ENCODE results near the gene VARS2. TPM values are rescaled to one million over a fixed set of nuclear protein-coding genes. Genes with fewer than 3 reads are reported as not detected.

The VARS2 gene
- polyA plus RNA-seq, 1 of the 3 experiments (the other 2 are of a cell fraction): 31.2 TPM

DNA sequence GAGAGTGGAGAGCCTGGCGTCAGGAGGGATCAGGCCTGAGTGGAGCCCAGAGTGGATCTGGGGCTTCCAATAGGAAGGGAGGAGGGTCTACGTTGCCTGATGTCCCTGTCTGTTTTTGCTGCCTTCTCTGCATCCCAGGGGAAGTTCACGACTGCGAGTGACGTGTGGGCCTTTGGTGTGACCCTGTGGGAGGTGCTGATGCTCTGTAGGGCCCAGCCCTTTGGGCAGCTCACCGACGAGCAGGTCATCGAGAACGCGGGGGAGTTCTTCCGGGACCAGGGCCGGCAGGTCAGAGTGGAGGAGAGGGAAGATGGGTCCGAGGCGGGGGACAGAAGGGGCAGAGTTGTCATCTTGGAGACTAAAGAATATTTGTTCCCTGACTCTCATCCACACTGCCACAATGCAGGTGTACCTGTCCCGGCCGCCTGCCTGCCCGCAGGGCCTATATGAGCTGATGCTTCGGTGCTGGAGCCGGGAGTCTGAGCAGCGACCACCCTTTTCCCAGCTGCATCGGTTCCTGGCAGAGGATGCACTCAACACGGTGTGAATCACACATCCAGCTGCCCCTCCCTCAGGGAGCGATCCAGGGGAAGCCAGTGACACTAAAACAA lies 15.2 kb upstream of the VARS2 start:
- no peaks in the 10 kb centered on the region for H3K27me3 ChIP-seq (ENCODE audit: insufficient read depth)
- peaks cover 6 to 48% of the 10 kb centered on the region in 2 experiments for H3K36me3 ChIP-seq (replicated peaks in 1 of 2; ENCODE audit: control insufficient read depth in 1 of 2, insufficient read depth in 2 of 2, low read length in 1 of 2)
- TF ChIP-seq, protein P1, sequence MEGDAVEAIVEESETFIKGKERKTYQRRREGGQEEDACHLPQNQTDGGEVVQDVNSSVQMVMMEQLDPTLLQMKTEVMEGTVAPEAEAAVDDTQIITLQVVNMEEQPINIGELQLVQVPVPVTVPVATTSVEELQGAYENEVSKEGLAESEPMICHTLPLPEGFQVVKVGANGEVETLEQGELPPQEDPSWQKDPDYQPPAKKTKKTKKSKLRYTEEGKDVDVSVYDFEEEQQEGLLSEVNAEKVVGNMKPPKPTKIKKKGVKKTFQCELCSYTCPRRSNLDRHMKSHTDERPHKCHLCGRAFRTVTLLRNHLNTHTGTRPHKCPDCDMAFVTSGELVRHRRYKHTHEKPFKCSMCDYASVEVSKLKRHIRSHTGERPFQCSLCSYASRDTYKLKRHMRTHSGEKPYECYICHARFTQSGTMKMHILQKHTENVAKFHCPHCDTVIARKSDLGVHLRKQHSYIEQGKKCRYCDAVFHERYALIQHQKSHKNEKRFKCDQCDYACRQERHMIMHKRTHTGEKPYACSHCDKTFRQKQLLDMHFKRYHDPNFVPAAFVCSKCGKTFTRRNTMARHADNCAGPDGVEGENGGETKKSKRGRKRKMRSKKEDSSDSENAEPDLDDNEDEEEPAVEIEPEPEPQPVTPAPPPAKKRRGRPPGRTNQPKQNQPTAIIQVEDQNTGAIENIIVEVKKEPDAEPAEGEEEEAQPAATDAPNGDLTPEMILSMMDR (IDR thresholded peaks at IDR 0.05): no peak
- TF ChIP-seq MXI1 (IDR thresholded peaks at IDR 0.05; ENCODE audit: low read depth, low read length) (no peak), YY1 (IDR thresholded peaks at IDR 0.05; ENCODE audit: low read depth) (no peak)
- no peaks in the 10 kb centered on the region for H3K4me1 ChIP-seq (ENCODE audit: control insufficient read depth in 1 of 2, insufficient read depth in 2 of 2, low read depth in 1 of 2, low read length in 1 of 2)
- no peak overlapping the region for H2AFZ ChIP-seq (ENCODE audit: low read depth)
- H3K27ac ChIP-seq (ENCODE audit: low read depth in 2 of 2, low read length in 1 of 2): no peak overlapping the region
- no peak overlapping the region for H3K4me3 ChIP-seq (ENCODE audit: low read depth in 2 of 2, low read length in 1 of 2)
- no peaks in the 10 kb centered on the region for H3K9me3 ChIP-seq
- no peak overlapping the region for H3K9ac ChIP-seq
- H3K4me2 ChIP-seq: no peak overlapping the region
- 97% methylated on average over 21 of the region's 23 CpGs for WGBS (ENCODE audit: low lambda C conversion rate)
- POLR2A ChIA-PET: no interaction called here
- no peak for DNase-seq
- H4K20me1 ChIP-seq (ENCODE audit: insufficient read depth): no peaks in the 10 kb centered on the region
- CTCF ChIA-PET: interaction anchor here (0.9 to 1.0 kb wide), 2 partner anchors 9 to 15 kb away, joined by 3 read pairs; partner anchors contain the start of gene VARS2
- no peaks in the 10 kb centered on the region for H3K79me2 ChIP-seq (ENCODE audit: insufficient read depth)
- H3F3A ChIP-seq (replicated peaks; ENCODE audit: insufficient read depth): peaks cover 3% of the 10 kb centered on the region
- no peaks in the 10 kb centered on the region for H3K9me2 ChIP-seq

DNA sequence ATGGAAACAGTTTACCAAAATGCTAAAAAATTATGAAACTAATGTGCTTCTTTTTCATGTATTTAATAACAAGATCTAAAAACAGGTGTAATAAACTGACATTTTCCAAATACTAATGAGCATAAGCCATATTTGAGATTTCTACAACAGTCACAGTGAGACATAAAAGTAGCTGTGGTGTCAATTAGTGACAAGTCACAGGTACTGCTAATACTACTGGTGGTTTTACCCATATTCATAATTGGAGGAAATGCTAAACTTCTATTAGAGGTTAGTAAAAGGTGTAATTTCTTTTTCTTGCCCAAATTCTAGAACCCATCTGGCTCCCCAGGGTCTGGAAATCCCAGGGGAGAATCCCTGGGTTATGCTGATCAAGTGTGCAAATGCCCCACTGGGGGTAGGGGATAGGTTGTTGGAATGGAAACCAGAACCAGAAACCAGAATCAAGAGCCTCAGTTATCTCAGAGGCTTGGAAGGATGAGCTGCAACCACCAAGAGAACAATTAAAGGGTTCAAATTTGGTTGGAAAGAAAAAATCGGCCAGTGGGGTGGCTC lies 13.1 kb upstream of the VARS2 start:
- Histone ChIP-seq H3F3A (replicated peaks; ENCODE audit: insufficient read depth) (peaks cover 4% of the 10 kb centered on the region), H4K20me1 (ENCODE audit: insufficient read depth) (no peaks in the 10 kb centered on the region), H3K9me3 (no peaks in the 10 kb centered on the region), H3K9ac (no peak overlapping the region), H3K79me2 (ENCODE audit: insufficient read depth) (no peaks in the 10 kb centered on the region), H3K27me3 (ENCODE audit: insufficient read depth) (no peaks in the 10 kb centered on the region), H2AFZ (ENCODE audit: low read depth) (no peak overlapping the region), H3K9me2 (no peaks in the 10 kb centered on the region), H3K4me1 (ENCODE audit: control insufficient read depth in 1 of 2, insufficient read depth in 2 of 2, low read depth in 1 of 2, low read length in 1 of 2) (no peaks in the 10 kb centered on the region), H3K36me3 (replicated peaks in 1 of 2; ENCODE audit: control insufficient read depth in 1 of 2, insufficient read depth in 2 of 2, low read length in 1 of 2) (peaks cover 6 to 34% of the 10 kb centered on the region in 2 experiments), H3K4me2 (no peak overlapping the region), H3K27ac (ENCODE audit: low read depth in 2 of 2, low read length in 1 of 2) (no peak overlapping the region), H3K4me3 (ENCODE audit: low read depth in 2 of 2, low read length in 1 of 2) (no peak overlapping the region)
- ChIA-PET CTCF (interaction anchor here (1.3 kb wide), 1 partner anchor 369 kb away, joined by 3 read pairs; no protein-coding TSS in a partner anchor), POLR2A (no interaction called here)
- WGBS (ENCODE audit: low lambda C conversion rate): 82% methylated on average over 1 of the region's 1 CpG
- peak; percentile 6 for DNase-seq
- TF ChIP-seq, protein P1 (IDR thresholded peaks at IDR 0.05): no peak
- TF ChIP-seq, protein P2, sequence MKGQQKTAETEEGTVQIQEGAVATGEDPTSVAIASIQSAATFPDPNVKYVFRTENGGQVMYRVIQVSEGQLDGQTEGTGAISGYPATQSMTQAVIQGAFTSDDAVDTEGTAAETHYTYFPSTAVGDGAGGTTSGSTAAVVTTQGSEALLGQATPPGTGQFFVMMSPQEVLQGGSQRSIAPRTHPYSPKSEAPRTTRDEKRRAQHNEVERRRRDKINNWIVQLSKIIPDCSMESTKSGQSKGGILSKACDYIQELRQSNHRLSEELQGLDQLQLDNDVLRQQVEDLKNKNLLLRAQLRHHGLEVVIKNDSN (IDR thresholded peaks at IDR 0.05; ENCODE audit: borderline replicate concordance, low read depth): no peak
- TF ChIP-seq, protein P3, sequence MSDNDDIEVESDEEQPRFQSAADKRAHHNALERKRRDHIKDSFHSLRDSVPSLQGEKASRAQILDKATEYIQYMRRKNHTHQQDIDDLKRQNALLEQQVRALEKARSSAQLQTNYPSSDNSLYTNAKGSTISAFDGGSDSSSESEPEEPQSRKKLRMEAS (IDR thresholded peaks at IDR 0.05; ENCODE audit: low read depth): no peak
- TF ChIP-seq TCF12 (IDR thresholded peaks at IDR 0.05) (no peak), GABPA (IDR thresholded peaks at IDR 0.05; ENCODE audit: low read depth) (no peak), EP300 (IDR thresholded peaks at IDR 0.05; ENCODE audit: borderline replicate concordance in 1 of 2, low read depth in 1 of 2, low read length in 1 of 2) (no peak), CHD2 (IDR thresholded peaks at IDR 0.05; ENCODE audit: low read length, partially characterized antibody) (no peak), JUND (IDR thresholded peaks at IDR 0.05) (no peak), MEF2A (IDR thresholded peaks at IDR 0.05; ENCODE audit: borderline replicate concordance, low read depth) (no peak), YY1 (IDR thresholded peaks at IDR 0.05; ENCODE audit: low read depth) (no peak), RCOR1 (IDR thresholded peaks at IDR 0.05; ENCODE audit: low read length) (no peak), RXRA (IDR thresholded peaks at IDR 0.05; ENCODE audit: borderline replicate concordance, low read depth) (no peak), FOXJ3 (CRISPR knock-in tag; IDR thresholded peaks at IDR 0.05) (no peak), POLR2AphosphoS5 (IDR thresholded peaks at IDR 0.05; ENCODE audit: low read depth, low read length) (no peak)
- TF ChIP-seq, protein P4, sequence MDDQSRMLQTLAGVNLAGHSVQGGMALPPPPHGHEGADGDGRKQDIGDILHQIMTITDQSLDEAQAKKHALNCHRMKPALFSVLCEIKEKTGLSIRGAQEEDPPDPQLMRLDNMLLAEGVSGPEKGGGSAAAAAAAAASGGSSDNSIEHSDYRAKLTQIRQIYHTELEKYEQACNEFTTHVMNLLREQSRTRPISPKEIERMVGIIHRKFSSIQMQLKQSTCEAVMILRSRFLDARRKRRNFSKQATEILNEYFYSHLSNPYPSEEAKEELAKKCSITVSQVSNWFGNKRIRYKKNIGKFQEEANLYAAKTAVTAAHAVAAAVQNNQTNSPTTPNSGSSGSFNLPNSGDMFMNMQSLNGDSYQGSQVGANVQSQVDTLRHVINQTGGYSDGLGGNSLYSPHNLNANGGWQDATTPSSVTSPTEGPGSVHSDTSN (IDR thresholded peaks at IDR 0.05): no peak
- TF ChIP-seq, protein P5, sequence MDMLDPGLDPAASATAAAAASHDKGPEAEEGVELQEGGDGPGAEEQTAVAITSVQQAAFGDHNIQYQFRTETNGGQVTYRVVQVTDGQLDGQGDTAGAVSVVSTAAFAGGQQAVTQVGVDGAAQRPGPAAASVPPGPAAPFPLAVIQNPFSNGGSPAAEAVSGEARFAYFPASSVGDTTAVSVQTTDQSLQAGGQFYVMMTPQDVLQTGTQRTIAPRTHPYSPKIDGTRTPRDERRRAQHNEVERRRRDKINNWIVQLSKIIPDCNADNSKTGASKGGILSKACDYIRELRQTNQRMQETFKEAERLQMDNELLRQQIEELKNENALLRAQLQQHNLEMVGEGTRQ (IDR thresholded peaks at IDR 0.05; ENCODE audit: borderline replicate concordance, low read depth, low read length): no peak
